ENCODE results near the gene DHRSX.
A peak's percentile ranks its signal among the peaks of the same experiment; 100 is the strongest.
"Not testable (repeated sequence)": the region's sequence is repeated elsewhere in the genome, so short reads cannot be mapped to it uniquely, and the experiment has no call there.

DHRSX gene

GRCh38 chrX:2442694-2443093 is 58.1 kb downstream of the DHRSX start:
- no peak for DNase-seq
- in situ Hi-C loops (cut with MboI; ENCODE audit: low pct_unique_long_range_greater_than_20kb, low sequenced_read_pairs) = no loop called here

DNA sequence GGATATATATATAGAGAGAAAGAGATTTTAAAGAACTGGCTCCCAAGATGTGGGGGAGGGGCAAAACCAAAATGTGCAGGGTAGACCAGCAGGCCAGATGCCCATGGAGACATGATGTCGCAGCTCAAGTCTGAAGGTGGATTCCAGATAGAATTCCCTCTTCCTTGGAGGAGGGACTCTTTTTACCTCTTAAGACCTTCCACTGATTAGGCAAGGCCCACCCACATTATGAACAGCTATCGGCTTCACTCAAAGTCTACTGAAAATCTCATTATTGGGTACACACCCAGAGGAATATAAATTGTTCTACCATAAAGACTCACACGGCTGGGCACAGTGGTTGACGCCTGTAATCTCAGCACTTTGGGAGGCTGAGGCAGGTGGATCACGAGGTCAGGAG is 59.3 kb downstream of the DHRSX start:
- no peak for DNase-seq
- in situ Hi-C loops (cut with MboI; ENCODE audit: low pct_unique_long_range_greater_than_20kb, low sequenced_read_pairs) = no loop called here

GRCh38 chrX:2439613-2440012 is 61.2 kb downstream of the DHRSX start:
- in situ Hi-C loops (cut with MboI; ENCODE audit: low pct_unique_long_range_greater_than_20kb, low sequenced_read_pairs) = no loop called here
- no peak for DNase-seq

GRCh38 chrX:2435465-2435864 is 65.3 kb downstream of the DHRSX start:
- DNase-seq = no peak
- in situ Hi-C loops (cut with MboI; ENCODE audit: low pct_unique_long_range_greater_than_20kb, low sequenced_read_pairs) = no loop called here

DNA sequence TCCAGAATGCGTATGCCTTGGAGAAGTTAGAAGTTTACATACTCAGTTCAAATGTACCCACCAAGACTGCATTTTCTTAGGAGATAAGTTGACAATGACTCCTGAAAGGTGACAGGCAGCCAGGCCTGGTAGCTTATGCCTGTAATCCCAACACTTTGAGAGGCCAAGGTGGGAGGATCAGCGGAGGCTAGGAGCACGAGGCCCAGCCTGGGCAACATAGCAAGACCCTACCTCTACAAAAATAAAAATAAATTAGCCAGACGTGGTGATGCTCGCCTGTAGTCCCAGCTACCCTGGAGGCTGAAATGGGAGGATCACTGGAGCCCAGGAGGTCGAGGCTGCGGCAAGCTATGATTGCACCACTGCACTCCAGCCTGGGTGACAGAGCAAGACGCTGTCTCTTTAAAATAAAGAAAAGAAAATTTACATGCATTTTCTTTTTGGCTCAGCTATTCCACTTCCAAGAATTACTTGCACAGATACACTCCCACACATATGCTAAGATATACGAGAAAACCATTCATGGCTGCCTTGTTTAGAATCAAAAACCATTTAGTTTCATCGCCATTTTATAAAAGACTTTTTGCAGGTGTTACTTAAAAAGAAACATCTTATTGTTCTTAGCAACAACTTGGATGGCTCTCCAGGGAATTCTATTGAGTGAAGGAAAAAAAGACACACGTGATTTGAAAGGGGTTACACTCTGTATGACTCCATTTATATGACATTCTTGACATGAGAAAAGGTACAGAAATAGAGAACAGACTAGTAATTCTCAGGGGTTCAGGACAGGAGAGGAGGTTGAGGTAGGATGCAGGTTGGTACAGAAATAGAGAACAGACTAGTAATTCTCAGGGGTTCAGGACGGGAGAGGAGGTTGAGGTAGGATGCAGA is 66.3 kb downstream of the DHRSX start:
- no peak for DNase-seq
- in situ Hi-C loops (cut with MboI; ENCODE audit: low pct_unique_long_range_greater_than_20kb, low sequenced_read_pairs) = no loop called here

DNA sequence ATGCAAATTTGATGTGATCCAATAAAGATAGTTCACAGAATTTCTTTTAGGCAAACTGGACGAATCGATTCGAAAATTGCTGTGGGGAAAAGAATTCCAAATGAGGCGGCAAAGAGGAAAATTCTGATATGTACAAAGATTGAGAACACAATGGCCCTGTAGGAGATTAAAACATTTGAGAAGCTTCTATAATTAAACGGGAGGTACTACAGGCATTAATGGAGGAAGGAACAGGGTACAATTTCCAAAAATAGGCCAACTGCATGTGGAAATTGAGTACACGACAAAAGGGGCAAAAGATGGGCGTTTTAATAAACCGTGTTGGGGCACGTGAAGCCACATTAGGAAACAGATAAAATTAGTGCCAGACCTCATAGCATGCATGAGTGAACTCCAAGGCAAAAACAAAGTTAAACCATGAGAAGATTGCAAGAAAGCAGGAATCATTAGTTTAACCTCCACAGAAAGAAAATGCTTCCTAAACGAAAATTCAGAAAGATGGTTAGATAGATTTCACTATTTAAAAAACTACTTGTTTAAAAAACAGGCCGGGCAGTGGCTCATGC is 68.4 kb downstream of the DHRSX start:
- DNase-seq = peak; percentile 67
- in situ Hi-C loops (cut with MboI; ENCODE audit: low pct_unique_long_range_greater_than_20kb, low sequenced_read_pairs) = no loop called here

DNA sequence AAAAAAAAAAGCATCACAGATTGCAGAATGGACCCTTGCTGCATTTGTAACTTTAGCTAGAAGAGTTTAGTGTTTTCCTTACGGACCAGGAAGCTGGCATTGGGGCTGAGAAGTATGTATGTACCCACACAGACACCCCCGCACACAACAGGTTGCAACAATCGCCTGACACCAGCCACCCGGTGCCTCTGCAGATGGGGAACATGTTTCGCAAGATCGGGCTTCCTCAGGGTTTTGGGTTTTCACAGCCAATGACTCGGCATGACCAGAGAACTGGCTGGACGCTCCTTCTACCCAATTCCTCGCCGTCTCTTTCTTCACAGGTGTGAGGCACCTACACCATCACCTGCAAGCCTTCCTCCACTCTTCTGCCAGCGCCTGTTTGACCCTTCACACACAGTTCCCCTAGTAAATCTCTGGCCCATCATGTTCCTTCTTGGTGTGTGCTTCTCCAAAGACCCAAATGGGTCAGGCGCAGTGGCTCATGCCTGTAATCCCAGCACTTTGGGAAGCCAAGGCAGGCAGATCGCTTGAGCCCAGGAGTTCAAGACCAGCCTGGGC is 70.4 kb downstream of the DHRSX start:
- peak; percentile 85 for DNase-seq
- in situ Hi-C loops (cut with MboI; ENCODE audit: low pct_unique_long_range_greater_than_20kb, low sequenced_read_pairs) = no loop called here

DNA sequence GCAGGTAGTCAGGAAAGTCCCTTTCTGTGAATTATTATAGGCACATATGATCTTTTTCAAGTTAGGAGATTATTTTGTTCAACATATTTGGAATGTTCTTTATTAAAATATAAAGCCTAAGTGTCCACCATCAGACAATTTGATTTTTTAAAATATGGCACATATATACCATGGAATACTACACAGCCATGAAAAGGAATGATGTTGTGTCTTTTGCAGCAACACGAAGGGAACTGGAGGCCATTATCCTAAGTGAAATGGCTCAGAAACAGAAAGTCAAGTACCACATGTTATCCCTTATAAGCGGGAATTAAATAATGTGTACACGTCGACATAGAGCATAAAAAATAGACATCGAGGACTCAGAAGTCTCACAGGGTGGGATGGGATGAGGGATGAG is 73.0 kb downstream of the DHRSX start:
- DNase-seq = no peak
- in situ Hi-C loops (cut with MboI; ENCODE audit: low pct_unique_long_range_greater_than_20kb, low sequenced_read_pairs) = no loop called here

DNA sequence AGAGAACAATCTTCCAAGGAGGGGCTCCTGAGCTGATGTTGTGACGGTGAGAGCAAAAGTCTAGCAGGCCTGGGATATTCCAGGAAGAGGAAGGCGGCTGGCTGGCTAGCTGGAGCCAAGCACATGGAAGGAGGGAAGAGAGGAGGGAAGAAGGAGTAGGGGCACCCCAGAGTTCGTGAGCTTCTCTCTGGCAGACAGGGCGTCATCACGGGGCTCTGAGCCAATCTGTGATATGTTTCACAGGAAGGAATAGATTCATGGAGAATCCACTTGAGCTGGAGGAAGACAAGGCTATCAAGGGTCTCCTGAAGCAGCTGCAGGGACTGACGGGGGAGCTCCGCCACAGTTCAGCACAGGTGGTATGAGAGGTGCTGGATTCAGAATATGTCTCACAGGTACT is 73.6 kb downstream of the DHRSX start:
- in situ Hi-C loops (cut with MboI; ENCODE audit: low pct_unique_long_range_greater_than_20kb, low sequenced_read_pairs) = no loop called here

DNA sequence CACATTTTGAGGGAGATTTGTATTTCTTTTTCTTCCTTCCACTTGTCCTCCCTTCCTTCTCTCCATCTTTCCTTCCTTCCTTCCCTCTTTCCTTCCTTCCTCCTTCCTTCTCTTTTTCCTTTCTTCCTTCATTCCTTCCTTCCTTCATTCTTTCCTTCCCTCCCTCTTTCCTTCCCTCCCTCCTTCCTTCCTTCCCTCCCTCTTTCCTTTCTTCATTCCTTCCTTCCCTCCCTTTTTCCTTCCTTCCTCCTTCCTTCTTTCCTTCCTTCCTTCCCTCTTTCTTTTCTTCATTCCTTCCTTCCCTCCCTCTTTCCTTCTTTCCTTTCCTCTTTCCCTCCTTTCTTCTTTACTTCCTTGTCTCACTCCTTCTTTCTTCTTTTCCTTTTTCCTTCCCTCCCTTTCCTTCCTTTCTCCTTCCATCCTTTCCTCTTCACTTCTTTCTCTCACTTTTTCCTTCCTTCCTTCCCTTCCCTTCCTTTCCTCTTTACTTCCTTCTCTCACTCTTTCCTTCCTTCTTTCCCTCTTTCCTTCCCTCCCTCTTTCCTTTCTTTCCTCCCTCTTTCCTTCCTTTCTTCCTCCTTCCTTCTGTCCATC is 74.4 kb downstream of the DHRSX start:
- DNase-seq = no peak
- in situ Hi-C loops (cut with MboI; ENCODE audit: low pct_unique_long_range_greater_than_20kb, low sequenced_read_pairs) = no loop called here

More for the DNA sequence above, 73.6 kb downstream of the DHRSX start:
- no peak for DNase-seq

- in situ Hi-C loops (cut with MboI; ENCODE audit: low pct_unique_long_range_greater_than_20kb, low sequenced_read_pairs) = no loop called here
- no peak for DNase-seq
These were observed 75.3 kb downstream of the DHRSX start for GRCh38 chrX:2425286-2426071.

DNA sequence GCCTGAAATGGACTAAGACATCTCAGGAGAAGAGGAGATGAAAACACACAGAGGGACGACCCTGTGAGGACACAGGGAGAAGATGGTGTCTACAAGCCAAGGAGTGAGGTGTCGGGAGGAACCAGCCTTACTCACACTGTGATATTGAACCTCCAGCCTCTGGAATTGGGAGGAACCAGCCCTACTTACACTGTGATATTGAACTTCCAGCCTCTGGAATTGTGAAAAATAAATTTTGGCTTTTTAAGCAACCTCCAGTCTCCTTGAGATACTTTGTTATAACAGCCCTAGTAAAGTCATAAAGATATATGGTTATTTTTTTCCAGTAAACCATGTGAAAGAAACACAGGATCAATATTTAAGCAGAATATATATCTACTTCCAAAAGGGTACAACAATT is 76.5 kb downstream of the DHRSX start:
- in situ Hi-C loops (cut with MboI; ENCODE audit: low pct_unique_long_range_greater_than_20kb, low sequenced_read_pairs) = no loop called here
- DNase-seq = no peak

GRCh38 chrX:2423899-2424298 is 76.9 kb downstream of the DHRSX start:
- DNase-seq = no peak
- in situ Hi-C loops (cut with MboI; ENCODE audit: low pct_unique_long_range_greater_than_20kb, low sequenced_read_pairs) = no loop called here

- no peak for DNase-seq
- in situ Hi-C loops (cut with MboI; ENCODE audit: low pct_unique_long_range_greater_than_20kb, low sequenced_read_pairs) = no loop called here
These were observed 77.5 kb downstream of the DHRSX start for GRCh38 chrX:2423282-2423681.

GRCh38 chrX:2419418-2419817 is 81.4 kb downstream of the DHRSX start:
- DNase-seq; in situ Hi-C loops (cut with MboI; ENCODE audit: low pct_unique_long_range_greater_than_20kb, low sequenced_read_pairs): not testable (repeated sequence)

DNA sequence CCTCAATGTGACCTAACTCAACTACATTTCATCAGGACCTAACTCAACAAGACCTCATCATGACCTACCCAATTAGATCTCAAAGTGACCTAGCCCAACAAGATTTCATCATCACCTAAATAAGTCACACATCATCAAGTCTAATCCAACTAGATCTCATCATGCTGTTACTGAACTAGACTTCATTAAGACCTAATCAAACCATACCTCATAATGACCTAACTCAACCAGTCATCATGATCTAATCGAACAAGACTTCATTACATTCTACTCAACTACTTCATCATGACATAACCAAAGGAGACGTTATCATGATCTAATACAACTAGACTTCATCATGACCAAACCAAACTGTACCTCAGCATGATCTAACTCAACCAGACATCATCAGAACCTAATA is 82.8 kb downstream of the DHRSX start:
- in situ Hi-C loops (cut with MboI; ENCODE audit: low pct_unique_long_range_greater_than_20kb, low sequenced_read_pairs) = no loop called here

GRCh38 chrX:2416851-2417604 is 83.7 kb downstream of the DHRSX start:
- DNase-seq = no peak

More for the DNA sequence above, 82.8 kb downstream of the DHRSX start:
- no peak for DNase-seq

GRCh38 chrX:2414384-2414783 is 86.4 kb downstream of the DHRSX start:
- in situ Hi-C loops (cut with MboI; ENCODE audit: low pct_unique_long_range_greater_than_20kb, low sequenced_read_pairs) = no loop called here
- DNase-seq = no peak

More at GRCh38 chrX:2416851-2417604, 83.7 kb downstream of the DHRSX start:
- in situ Hi-C loops (cut with MboI; ENCODE audit: low pct_unique_long_range_greater_than_20kb, low sequenced_read_pairs) = no loop called here

- in situ Hi-C loops (cut with MboI; ENCODE audit: low pct_unique_long_range_greater_than_20kb, low sequenced_read_pairs) = no loop called here
- DNase-seq = no peak
These were observed 86.8 kb downstream of the DHRSX start for GRCh38 chrX:2413969-2414368.
